Endodermal cell (in vitro differentiated cells): ENCODE measurements around the gene CNFN. TPM values are rescaled to one million over a fixed set of nuclear protein-coding genes. Genes with fewer than 3 reads are reported as not detected.

Source experiments
- DNase-seq: peaks from one replicate; pipeline ENCODE4 v3.0.0-alpha.2; 2017
- H3K27ac ChIP-seq: 2 replicates; pipeline ENCODE4 v1.5.1; 2013; ENCODE audit warnings: mild to moderate bottlenecking, low read depth, low read length, moderate library complexity
- H3K27me3 ChIP-seq: 2 replicates; pipeline ENCODE4 v1.6.1; 2013; ENCODE audit warnings: mild to moderate bottlenecking, low read length, moderate library complexity; ENCODE audit not compliant: insufficient read depth, control insufficient read depth, poor library complexity, severe bottlenecking
- H3K36me3 ChIP-seq: 2 replicates; pipeline ENCODE4 v1.7.0; 2013; ENCODE audit warnings: mild to moderate bottlenecking, low read length, moderate library complexity; ENCODE audit not compliant: control insufficient read depth, insufficient read depth
- H3K4me1 ChIP-seq: one replicate; pipeline ENCODE4 v1.7.0; 2013; ENCODE audit warnings: low read length; ENCODE audit not compliant: control insufficient read depth, insufficient read depth
- H3K4me3 ChIP-seq: 2 replicates; pipeline ENCODE4 v1.5.1; 2013; ENCODE audit warnings: mild to moderate bottlenecking, low read length, moderate library complexity
- H3K9ac ChIP-seq: 2 replicates; pipeline ENCODE4 v1.6.1; 2013; ENCODE audit warnings: mild to moderate bottlenecking, low read length, moderate library complexity; ENCODE audit not compliant: poor library complexity, severe bottlenecking; ENCODE audit errors: extremely low read depth
- H3K9me3 ChIP-seq: 2 replicates; pipeline ENCODE4 v1.6.1; 2013; ENCODE audit warnings: mild to moderate bottlenecking, low read length, moderate library complexity; ENCODE audit not compliant: control insufficient read depth
- H3K27ac Mint-ChIP-seq: 2 replicates; pipeline ENCODE4 v1.8.0; 2020; ENCODE audit warnings: mixed read lengths
- H3K27me3 Mint-ChIP-seq: 2 replicates; pipeline ENCODE4 v1.8.0; 2021; ENCODE audit warnings: mild to moderate bottlenecking, mixed read lengths; ENCODE audit not compliant: insufficient read depth
- H3K36me3 Mint-ChIP-seq: 2 replicates; pipeline ENCODE4 v1.8.0; 2020; ENCODE audit warnings: low read depth, mixed read lengths
- H3K4me1 Mint-ChIP-seq: 2 replicates; pipeline ENCODE4 v1.8.0; 2020; ENCODE audit warnings: mixed read lengths
- H3K4me3 Mint-ChIP-seq: 2 replicates; pipeline ENCODE4 v1.8.0; 2020; ENCODE audit warnings: mild to moderate bottlenecking, moderate library complexity, mixed read lengths
- H3K9me3 Mint-ChIP-seq: 2 replicates; pipeline ENCODE4 v1.8.0; 2020; ENCODE audit warnings: mild to moderate bottlenecking, mixed read lengths
- CTCF ChIP-seq: fragments of 200-600 bp; sonication (generic); conservative IDR thresholded peaks from 2 replicates; pipeline ENCODE4 v1.5.0; 2021; ENCODE audit warnings: antibody characterized with exemption, mild to moderate bottlenecking
- WGBS, 2 experiments: methylation state at CpG; one replicate each; pipeline versions ENCODE4 v1.1.5 to v1.1.7; 2013; ENCODE audit warnings: missing lambda C conversion rate in 2 of 2, mixed read lengths in 1 of 2; ENCODE audit not compliant: insufficient coverage in 1 of 2, insufficient read length in 1 of 2; 5-methylcytosine and 5-hydroxymethylcytosine counted together
- total RNA-seq, 2 donors: library from RNA; stranded (reverse); fragmentation: NEBNext Ultra II Directional in 1 of 2; extraction: Animal tissue kit (Norgen Biotek cat#: 25700) in 1 of 2; gene quantifications; 2 replicates in 1 of 2; 3 replicates in 1 of 2; pipeline ENCODE4 v1.2.1, GENCODE V29; 2021

CNFN gene
- total RNA-seq, 2 donors from 2014 or later = 5.0 to 6.6 TPM

- H3K4me3 Mint-ChIP-seq = no peak overlapping the region
- 88 to 95% methylated on average over 3 to 11 of the region's 11 CpGs for WGBS, 2 experiments
- no peaks in the 10 kb centered on the region for H3K9me3 Mint-ChIP-seq
- no peak overlapping the region for H3K27ac Mint-ChIP-seq
- peaks cover 12% of the 10 kb centered on the region for H3K36me3 Mint-ChIP-seq
- H3K4me1 ChIP-seq = peaks cover 4% of the 10 kb centered on the region
- H3K9ac ChIP-seq = no peak overlapping the region
- H3K4me3 ChIP-seq = no peak overlapping the region
- peaks cover 17% of the 10 kb centered on the region for H3K4me1 Mint-ChIP-seq
- TF ChIP-seq CTCF = no peak
- H3K36me3 ChIP-seq = no peaks in the 10 kb centered on the region
- H3K27me3 ChIP-seq = no peaks in the 10 kb centered on the region
- H3K27ac ChIP-seq = no peak overlapping the region
- no peak for DNase-seq
- no peaks in the 10 kb centered on the region for H3K9me3 ChIP-seq
- H3K27me3 Mint-ChIP-seq = peaks cover 14% of the 10 kb centered on the region
Observed at GRCh38 chr19:42406111-42406510, 16.0 kb upstream of the CNFN start.

DNA sequence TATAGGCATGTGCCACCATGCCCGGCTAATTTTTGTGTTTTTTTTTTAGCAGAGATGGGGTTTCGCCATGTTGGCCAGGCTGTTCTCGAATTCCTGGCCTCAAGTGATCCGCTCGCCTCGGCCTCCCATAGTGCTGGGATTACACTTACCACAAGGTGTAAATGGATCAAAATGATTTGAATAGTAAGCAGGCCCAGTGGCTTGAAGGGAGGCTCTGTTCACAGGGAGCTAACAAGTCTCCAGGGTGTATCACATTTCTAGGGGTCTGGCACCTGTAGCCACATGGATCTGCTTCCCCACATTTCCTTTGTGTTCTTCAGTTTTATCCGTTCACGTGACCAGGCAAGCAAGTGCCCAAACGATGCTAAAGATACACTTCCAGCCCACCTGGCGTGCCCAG is 13.5 kb upstream of the CNFN start:
- Mint-ChIP-seq H3K4me3 (peak overlapping the region; percentile 78), H3K4me1 (peaks cover 19% of the 10 kb centered on the region), H3K36me3 (peaks cover 12% of the 10 kb centered on the region), H3K27me3 (peaks cover 5% of the 10 kb centered on the region), H3K9me3 (no peaks in the 10 kb centered on the region), H3K27ac (peak overlapping the region; percentile 70)
- H3K4me3 ChIP-seq = peak overlapping the region; percentile 85
- no peak for TF ChIP-seq CTCF
- 68% methylated on average over 5 to 10 of the region's 10 CpGs for WGBS, 2 experiments
- no peaks in the 10 kb centered on the region for H3K9me3 ChIP-seq
- peak; percentile 84 for DNase-seq
- H3K4me1 ChIP-seq = peaks cover 4% of the 10 kb centered on the region
- no peaks in the 10 kb centered on the region for H3K27me3 ChIP-seq
- H3K36me3 ChIP-seq = no peaks in the 10 kb centered on the region
- H3K9ac ChIP-seq = no peak overlapping the region
- no peak overlapping the region for H3K27ac ChIP-seq

- Mint-ChIP-seq H3K27ac (peak overlapping the region; percentile 64), H3K4me1 (peaks cover 24% of the 10 kb centered on the region), H3K36me3 (peaks cover 10% of the 10 kb centered on the region), H3K4me3 (peak overlapping the region; percentile 78), H3K27me3 (peaks cover 8% of the 10 kb centered on the region), H3K9me3 (no peaks in the 10 kb centered on the region)
- H3K27me3 ChIP-seq = no peaks in the 10 kb centered on the region
- no peaks in the 10 kb centered on the region for H3K36me3 ChIP-seq
- no peak overlapping the region for H3K27ac ChIP-seq
- peak overlapping the region; percentile 44 for H3K9ac ChIP-seq
- no peak for TF ChIP-seq CTCF
- H3K4me3 ChIP-seq = peak overlapping the region; percentile 85
- H3K9me3 ChIP-seq = no peaks in the 10 kb centered on the region
- DNase-seq = peak; percentile 73
- 35 to 38% methylated on average over 14 to 34 of the region's 34 CpGs for WGBS, 2 experiments
- H3K4me1 ChIP-seq = peaks cover 4% of the 10 kb centered on the region
Observed at GRCh38 chr19:42402376-42403116, 12.4 kb upstream of the CNFN start.
